Subcutaneous adipose tissue (tissue), 4 donors: ENCODE data around the gene CNTNAP1. TPM values are rescaled to one million over a fixed set of nuclear protein-coding genes. Genes with fewer than 3 reads are reported as not detected.

ENCODE experiments used
- total RNA-seq, 4 donors: library from RNA; depleted of rRNA; stranded (reverse); fragments of >200 nt; gene quantifications; one replicate each; pipeline ENCODE4 v1.1.0, GENCODE V29; 2016
- TF ChIP-seq, protein P1 (sequence below): fragments of 450-650 bp; IDR thresholded peaks from one replicate; pipeline ENCODE4 v1.5.1; 2016; ENCODE audit warnings: low read depth, mild to moderate bottlenecking, control low read depth, antibody characterized with exemption, moderate library complexity

Gene CNTNAP1
- total RNA-seq, 4 donors from 2014 or later: 1.8 to 3.8 (median 2.5) TPM

GRCh38 chr17:42684929-42685556, 2.7 kb downstream of the CNTNAP1 start:
- TF ChIP-seq, protein P1, sequence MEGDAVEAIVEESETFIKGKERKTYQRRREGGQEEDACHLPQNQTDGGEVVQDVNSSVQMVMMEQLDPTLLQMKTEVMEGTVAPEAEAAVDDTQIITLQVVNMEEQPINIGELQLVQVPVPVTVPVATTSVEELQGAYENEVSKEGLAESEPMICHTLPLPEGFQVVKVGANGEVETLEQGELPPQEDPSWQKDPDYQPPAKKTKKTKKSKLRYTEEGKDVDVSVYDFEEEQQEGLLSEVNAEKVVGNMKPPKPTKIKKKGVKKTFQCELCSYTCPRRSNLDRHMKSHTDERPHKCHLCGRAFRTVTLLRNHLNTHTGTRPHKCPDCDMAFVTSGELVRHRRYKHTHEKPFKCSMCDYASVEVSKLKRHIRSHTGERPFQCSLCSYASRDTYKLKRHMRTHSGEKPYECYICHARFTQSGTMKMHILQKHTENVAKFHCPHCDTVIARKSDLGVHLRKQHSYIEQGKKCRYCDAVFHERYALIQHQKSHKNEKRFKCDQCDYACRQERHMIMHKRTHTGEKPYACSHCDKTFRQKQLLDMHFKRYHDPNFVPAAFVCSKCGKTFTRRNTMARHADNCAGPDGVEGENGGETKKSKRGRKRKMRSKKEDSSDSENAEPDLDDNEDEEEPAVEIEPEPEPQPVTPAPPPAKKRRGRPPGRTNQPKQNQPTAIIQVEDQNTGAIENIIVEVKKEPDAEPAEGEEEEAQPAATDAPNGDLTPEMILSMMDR: no peak

- TF ChIP-seq, protein P1: no peak
Observed at GRCh38 chr17:42685831-42686230, 3.5 kb downstream of the CNTNAP1 start.

GRCh38 chr17:42686520-42687128, 4.3 kb downstream of the CNTNAP1 start:
- TF ChIP-seq, protein P1: no peak

DNA sequence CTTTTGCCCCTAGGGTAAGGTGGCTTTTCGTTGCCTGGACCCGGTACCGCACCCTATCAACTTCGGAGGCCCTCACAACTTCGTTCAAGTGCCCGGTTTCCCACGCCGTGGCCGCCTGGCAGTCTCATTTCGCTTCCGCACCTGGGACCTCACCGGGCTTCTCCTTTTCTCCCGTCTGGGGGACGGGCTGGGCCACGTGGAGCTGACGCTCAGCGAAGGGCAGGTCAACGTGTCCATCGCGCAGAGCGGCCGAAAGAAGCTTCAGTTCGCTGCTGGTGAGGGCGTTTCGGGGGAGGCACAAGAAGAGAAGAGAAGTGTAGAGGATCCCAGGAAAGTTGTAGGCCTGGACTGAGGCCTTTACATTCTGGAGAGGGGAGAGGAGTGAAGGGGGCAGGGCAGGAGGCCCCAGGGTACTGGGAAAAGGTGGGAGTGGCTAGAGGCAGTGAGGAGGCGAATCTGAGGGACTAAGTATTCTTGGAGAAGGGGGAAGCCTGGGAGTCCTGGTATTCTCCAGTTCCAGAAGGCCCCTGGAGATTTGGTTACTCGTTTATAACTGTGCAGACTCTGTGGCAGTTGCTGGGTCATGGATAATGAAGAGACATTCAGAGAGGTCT, 5.5 kb downstream of the CNTNAP1 start:
- TF ChIP-seq, protein P1: no peak

DNA sequence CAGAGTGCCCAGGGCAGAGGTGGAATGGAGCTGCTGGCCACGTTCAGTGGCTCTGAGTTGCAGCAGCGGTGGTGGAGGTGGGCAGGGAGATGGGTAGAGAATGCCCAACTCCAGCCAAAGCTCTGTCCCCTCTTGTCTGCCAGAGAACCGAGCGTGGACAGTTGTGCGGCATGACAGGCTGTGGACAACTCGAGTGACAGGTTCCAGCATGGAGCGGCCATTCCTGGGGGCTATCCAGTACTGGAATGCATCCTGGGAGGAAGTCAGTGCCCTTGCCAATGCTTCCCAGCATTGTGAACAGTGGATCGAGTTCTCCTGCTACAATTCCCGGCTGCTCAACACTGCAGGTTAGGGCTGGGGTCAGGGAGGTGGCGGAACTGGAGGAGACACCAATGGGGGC, 8.3 kb downstream of the CNTNAP1 start:
- TF ChIP-seq, protein P1: no peak

- TF ChIP-seq, protein P1: no peak
Observed at GRCh38 chr17:42691021-42691545, 8.8 kb downstream of the CNTNAP1 start.

GRCh38 chr17:42692489-42692888, 10.2 kb downstream of the CNTNAP1 start:
- TF ChIP-seq, protein P1: no peak
